ENCODE measurements around the gene MOV10L1.

DNA sequence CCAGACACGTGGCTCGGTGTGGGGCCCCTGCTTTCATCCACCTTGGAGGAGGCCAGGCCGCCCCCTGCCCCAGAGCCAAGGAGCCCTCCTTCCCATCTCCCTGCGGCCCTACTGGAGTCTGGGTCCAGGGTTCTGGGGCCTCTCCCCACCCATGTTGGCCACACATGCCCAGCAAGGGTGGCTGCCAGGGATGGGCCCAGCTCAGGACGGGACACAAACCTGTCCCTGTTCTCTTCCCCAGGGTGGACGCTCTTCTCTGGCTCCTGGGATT lies 85.3 kb downstream of the MOV10L1 start:
- TF ChIP-seq, protein P1, sequence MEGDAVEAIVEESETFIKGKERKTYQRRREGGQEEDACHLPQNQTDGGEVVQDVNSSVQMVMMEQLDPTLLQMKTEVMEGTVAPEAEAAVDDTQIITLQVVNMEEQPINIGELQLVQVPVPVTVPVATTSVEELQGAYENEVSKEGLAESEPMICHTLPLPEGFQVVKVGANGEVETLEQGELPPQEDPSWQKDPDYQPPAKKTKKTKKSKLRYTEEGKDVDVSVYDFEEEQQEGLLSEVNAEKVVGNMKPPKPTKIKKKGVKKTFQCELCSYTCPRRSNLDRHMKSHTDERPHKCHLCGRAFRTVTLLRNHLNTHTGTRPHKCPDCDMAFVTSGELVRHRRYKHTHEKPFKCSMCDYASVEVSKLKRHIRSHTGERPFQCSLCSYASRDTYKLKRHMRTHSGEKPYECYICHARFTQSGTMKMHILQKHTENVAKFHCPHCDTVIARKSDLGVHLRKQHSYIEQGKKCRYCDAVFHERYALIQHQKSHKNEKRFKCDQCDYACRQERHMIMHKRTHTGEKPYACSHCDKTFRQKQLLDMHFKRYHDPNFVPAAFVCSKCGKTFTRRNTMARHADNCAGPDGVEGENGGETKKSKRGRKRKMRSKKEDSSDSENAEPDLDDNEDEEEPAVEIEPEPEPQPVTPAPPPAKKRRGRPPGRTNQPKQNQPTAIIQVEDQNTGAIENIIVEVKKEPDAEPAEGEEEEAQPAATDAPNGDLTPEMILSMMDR (IDR thresholded peaks at IDR 0.05): no peak
- TF ChIP-seq POLR2AphosphoS5 (IDR thresholded peaks at IDR 0.05): no peak
- TF ChIP-seq POLR2A (IDR thresholded peaks at IDR 0.05; ENCODE audit: low read depth): no peak
- TF ChIP-seq EP300 (IDR thresholded peaks at IDR 0.05): no peak

Measured in esophagus muscularis mucosa (tissue), 4 donors.